Sigmoid colon (tissue), 4 donors: ENCODE results near the gene NUP42.

Experiments used
- CTCF ChIP-seq, 4 experiments: fragments of 450-650 bp in 3 of 4; fragments of 200-600 bp in 1 of 4; IDR thresholded peaks; one replicate each; pipeline ENCODE4 v1.5.1; 2016 to 2019; ENCODE audit warnings: antibody characterized with exemption in 4 of 4, mild to moderate bottlenecking in 3 of 4, moderate library complexity in 2 of 4
- POLR2AphosphoS5 ChIP-seq, 4 donors: sonication (generic); formaldehyde crosslinking; IDR thresholded peaks; one replicate each; pipeline ENCODE4 v1.6.1; 2017; ENCODE audit warnings: antibody characterized with exemption in 4 of 4

GRCh38 chr7:23136216-23136615 lies 45.6 kb upstream of the NUP42 start:
- TF ChIP-seq CTCF (IDR thresholded peaks at IDR 0.05) (no peak), POLR2AphosphoS5 (IDR thresholded peaks at IDR 0.05) (no peak)
